ENCODE results near the gene WDR18. TPM values are rescaled to one million over a fixed set of nuclear protein-coding genes. Genes with fewer than 3 reads are reported as not detected.
A peak's percentile ranks its signal among the peaks of the same experiment; 100 is the strongest.
"Not testable (repeated sequence)": the region's sequence is repeated elsewhere in the genome, so short reads cannot be mapped to it uniquely, and the experiment has no call there.

WDR18 gene
- total RNA-seq, 1 donor: 15.1 TPM

GRCh38 chr19:1025080-1025479 lies 40.9 kb downstream of the WDR18 start:
- peaks cover 31% of the 10 kb centered on the region for H3K4me1 ChIP-seq (ENCODE audit: insufficient read depth, low read length)
- H3K4me3 ChIP-seq (ENCODE audit: low read length); H3K27me3 ChIP-seq (ENCODE audit: insufficient read depth, low read length); H3K9me3 ChIP-seq (ENCODE audit: low read depth, low read length): not testable (repeated sequence)

GRCh38 chr19:1025960-1026782 lies 42.0 kb downstream of the WDR18 start, which contains the start of gene CNN2:
Gene CNN2 (plus strand): TSS chr19:1026608. CDS start chr19:1026662, 54 bp downstream.
- Histone ChIP-seq H3K27me3 (ENCODE audit: insufficient read depth, low read length) (no peaks in the 10 kb centered on the region), H3K4me1 (ENCODE audit: insufficient read depth, low read length) (peaks cover 36% of the 10 kb centered on the region), H3K4me3 (ENCODE audit: low read length) (peak within 1 kb of the TSS; percentile 98), H3K9me3 (ENCODE audit: low read depth, low read length) (no peaks in the 10 kb centered on the region)

GRCh38 chr19:1026783-1027649 lies 42.9 kb downstream of the WDR18 start:
- Histone ChIP-seq H3K27me3 (ENCODE audit: insufficient read depth, low read length) (no peaks in the 10 kb centered on the region), H3K4me3 (ENCODE audit: low read length) (peak overlapping the region; percentile 98), H3K9me3 (ENCODE audit: low read depth, low read length) (no peaks in the 10 kb centered on the region), H3K4me1 (ENCODE audit: insufficient read depth, low read length) (peaks cover 37% of the 10 kb centered on the region)

- Histone ChIP-seq H3K9me3 (ENCODE audit: low read depth, low read length) (no peaks in the 10 kb centered on the region), H3K27me3 (ENCODE audit: insufficient read depth, low read length) (no peaks in the 10 kb centered on the region), H3K4me3 (ENCODE audit: low read length) (peak overlapping the region; percentile 98), H3K4me1 (ENCODE audit: insufficient read depth, low read length) (peaks cover 36% of the 10 kb centered on the region)
Measured at GRCh38 chr19:1027650-1028061, 43.5 kb downstream of the WDR18 start.

GRCh38 chr19:1028062-1028926 lies 44.1 kb downstream of the WDR18 start:
- H3K4me3 ChIP-seq (ENCODE audit: low read length): peak overlapping the region; percentile 98
- peaks cover 36% of the 10 kb centered on the region for H3K4me1 ChIP-seq (ENCODE audit: insufficient read depth, low read length)
- no peaks in the 10 kb centered on the region for H3K9me3 ChIP-seq (ENCODE audit: low read depth, low read length)
- H3K27me3 ChIP-seq (ENCODE audit: insufficient read depth, low read length): no peaks in the 10 kb centered on the region

- no peaks in the 10 kb centered on the region for H3K9me3 ChIP-seq (ENCODE audit: low read depth, low read length)
- H3K27me3 ChIP-seq (ENCODE audit: insufficient read depth, low read length): no peaks in the 10 kb centered on the region
- peaks cover 42% of the 10 kb centered on the region for H3K4me1 ChIP-seq (ENCODE audit: insufficient read depth, low read length)
- H3K4me3 ChIP-seq (ENCODE audit: low read length): no peak overlapping the region
Measured at GRCh38 chr19:1032264-1032867, 48.2 kb downstream of the WDR18 start.

- no peak overlapping the region for H3K4me3 ChIP-seq (ENCODE audit: low read length)
- peaks cover 61% of the 10 kb centered on the region for H3K4me1 ChIP-seq (ENCODE audit: insufficient read depth, low read length)
Measured at GRCh38 chr19:1035998-1036621, 52.0 kb downstream of the WDR18 start.

GRCh38 chr19:1037621-1038064 lies 53.5 kb downstream of the WDR18 start:
- no peaks in the 10 kb centered on the region for H3K9me3 ChIP-seq (ENCODE audit: low read depth, low read length)
- H3K4me3 ChIP-seq (ENCODE audit: low read length): peak overlapping the region; percentile 23
- H3K4me1 ChIP-seq (ENCODE audit: insufficient read depth, low read length): peaks cover 63% of the 10 kb centered on the region
- no peaks in the 10 kb centered on the region for H3K27me3 ChIP-seq (ENCODE audit: insufficient read depth, low read length)

More at GRCh38 chr19:1035998-1036621, 52.0 kb downstream of the WDR18 start:
- H3K9me3 ChIP-seq (ENCODE audit: low read depth, low read length): no peaks in the 10 kb centered on the region
- H3K27me3 ChIP-seq (ENCODE audit: insufficient read depth, low read length): no peaks in the 10 kb centered on the region

GRCh38 chr19:1038978-1039645 lies 55.0 kb downstream of the WDR18 start:
- H3K4me3 ChIP-seq (ENCODE audit: low read length): peak overlapping the region; percentile 89

GRCh38 chr19:1039646-1040475 lies 55.7 kb downstream of the WDR18 start, which contains the start of gene ABCA7:
Gene ABCA7 (plus strand): TSS chr19:1040107. CDS start chr19:1041362, 1,255 bp downstream.
- peaks cover 63% of the 10 kb centered on the region for H3K4me1 ChIP-seq (ENCODE audit: insufficient read depth, low read length)
- no peaks in the 10 kb centered on the region for H3K27me3 ChIP-seq (ENCODE audit: insufficient read depth, low read length)
- no peaks in the 10 kb centered on the region for H3K9me3 ChIP-seq (ENCODE audit: low read depth, low read length)
- peak within 1 kb of the TSS; percentile 89 for H3K4me3 ChIP-seq (ENCODE audit: low read length)

More at GRCh38 chr19:1038978-1039645, 55.0 kb downstream of the WDR18 start:
- Histone ChIP-seq H3K9me3 (ENCODE audit: low read depth, low read length) (no peaks in the 10 kb centered on the region), H3K4me1 (ENCODE audit: insufficient read depth, low read length) (peaks cover 63% of the 10 kb centered on the region), H3K27me3 (ENCODE audit: insufficient read depth, low read length) (no peaks in the 10 kb centered on the region)

GRCh38 chr19:1040476-1041271 lies 56.5 kb downstream of the WDR18 start:
- Histone ChIP-seq H3K9me3 (ENCODE audit: low read depth, low read length) (no peaks in the 10 kb centered on the region), H3K27me3 (ENCODE audit: insufficient read depth, low read length) (no peaks in the 10 kb centered on the region), H3K4me3 (ENCODE audit: low read length) (peak overlapping the region; percentile 89), H3K4me1 (ENCODE audit: insufficient read depth, low read length) (peaks cover 63% of the 10 kb centered on the region)

GRCh38 chr19:1041272-1041834 lies 57.2 kb downstream of the WDR18 start:
- H3K9me3 ChIP-seq (ENCODE audit: low read depth, low read length): no peaks in the 10 kb centered on the region
- peaks cover 56% of the 10 kb centered on the region for H3K4me1 ChIP-seq (ENCODE audit: insufficient read depth, low read length)
- H3K27me3 ChIP-seq (ENCODE audit: insufficient read depth, low read length): no peaks in the 10 kb centered on the region
- peak overlapping the region; percentile 89 for H3K4me3 ChIP-seq (ENCODE audit: low read length)
